A673 (cell line): ENCODE results near the gene MAGOH. TPM values are rescaled to one million over a fixed set of nuclear protein-coding genes. Genes with fewer than 3 reads are reported as not detected.

Experiments
- BruUV-seq: library from RNA; stranded (reverse); fragments of 400-500 nt; replicated peaks from 2 replicates; lab custom pipeline; 2021; lab: Mats Ljungman, UMichigan
- CTCF ChIA-PET: fragments of 300-600 bp; sonication (Branson Sonifier 250); formaldehyde crosslinking; loops from one replicate; lab custom pipeline; 2022; ENCODE audit warnings: antibody characterized with exemption; lab: Charles Lee
- POLR2A ChIA-PET: fragments of 300-600 bp; sonication (Branson Sonifier 250); formaldehyde crosslinking; loops from one replicate; lab custom pipeline; 2022; ENCODE audit warnings: antibody characterized with exemption; ENCODE audit not compliant: low non-redundant PET; lab: Charles Lee
- DNase-seq: peaks from one replicate; pipeline ENCODE4 v3.0.0-alpha.2; 2015; ENCODE audit warnings: low spot score
- H3K27ac ChIP-seq: fragments of 200-600 bp; sonication (generic); 2 replicates; pipeline ENCODE4 v1.5.1; 2016; ENCODE audit warnings: mixed run types, low read depth, mild to moderate bottlenecking, mixed read lengths, antibody characterized with exemption, low read length; ENCODE audit not compliant: poor library complexity, severe bottlenecking
- H3K27me3 ChIP-seq: fragments of 200-600 bp; sonication (generic); replicated peaks from 2 replicates; pipeline ENCODE4 v1.6.1; 2017; ENCODE audit warnings: mixed run types, low read depth, mild to moderate bottlenecking, mixed read lengths, antibody characterized with exemption, low read length; ENCODE audit not compliant: insufficient read depth, poor library complexity
- H3K36me3 ChIP-seq: fragments of 200-600 bp; sonication (generic); 2 replicates; pipeline ENCODE4 v1.6.1; 2016; ENCODE audit warnings: mixed run types, mild to moderate bottlenecking, mixed read lengths, antibody characterized with exemption, low read length; ENCODE audit not compliant: insufficient read depth, poor library complexity, severe bottlenecking
- H3K4me1 ChIP-seq: fragments of 200-600 bp; sonication (generic); 2 replicates; pipeline ENCODE4 v1.6.1; 2017; ENCODE audit warnings: mixed run types, mild to moderate bottlenecking, mixed read lengths, antibody characterized with exemption, low read length; ENCODE audit not compliant: insufficient read depth, poor library complexity, severe bottlenecking
- H3K4me3 ChIP-seq: fragments of 200-600 bp; sonication (generic); 2 replicates; pipeline ENCODE4 v1.5.1; 2016; ENCODE audit warnings: low read depth, mixed run types, mild to moderate bottlenecking, mixed read lengths, low read length; ENCODE audit not compliant: poor library complexity, severe bottlenecking
- H3K9me3 ChIP-seq: fragments of 200-600 bp; sonication (generic); 2 replicates; pipeline ENCODE4 v1.6.1; 2016; ENCODE audit warnings: mixed run types, low read depth, mild to moderate bottlenecking, mixed read lengths, antibody characterized with exemption, low read length; ENCODE audit not compliant: poor library complexity, severe bottlenecking
- CTCF ChIP-seq: fragments of 300-800, 200-600 bp; sonication (generic); conservative IDR thresholded peaks from 2 replicates; pipeline ENCODE4 v1.5.1; 2017; ENCODE audit warnings: low read depth, mild to moderate bottlenecking, antibody characterized with exemption, low read length, moderate library complexity, mixed read lengths
- EZH2 ChIP-seq: fragments of 200-600 bp; sonication (generic); IDR thresholded peaks from 2 replicates; pipeline ENCODE4 v1.6.1; 2017; ENCODE audit warnings: borderline replicate concordance, low read depth, mild to moderate bottlenecking, mixed read lengths, antibody characterized with exemption, low read length; ENCODE audit not compliant: poor library complexity, severe bottlenecking
- intact Hi-C: fragments of 100-400 bp; cut with micrococcal nuclease; formaldehyde crosslinking; loops from one replicate; pipeline ENCODE4 v1.10.0; 2022; ENCODE audit not compliant: unreplicated experiment
- total RNA-seq: library from RNA; stranded (reverse); gene quantifications from 2 replicates; pipeline ENCODE4 v1.2.3, GENCODE V29; 2021

The MAGOH gene
- total RNA-seq, 1 experiment from 2014 or later, result 76.3 TPM

GRCh38 chr1:53277326-53277725 is 39.0 kb upstream of the MAGOH start:
- no peaks in the 10 kb centered on the region for H3K9me3 ChIP-seq
- DNase-seq, result no peak
- no TSS peak for BruUV-seq
- TF ChIP-seq CTCF (no peak), EZH2 (no peak)
- no peaks in the 10 kb centered on the region for H3K27me3 ChIP-seq
- no peak overlapping the region for H3K27ac ChIP-seq
- H3K36me3 ChIP-seq, result no peaks in the 10 kb centered on the region
- ChIA-PET CTCF (no interaction called here), POLR2A (no interaction called here)
- no peaks in the 10 kb centered on the region for H3K4me1 ChIP-seq
- intact Hi-C loops, result loop anchor here (5.0 to 10.0 kb wide), 3 partner anchors 1210 to 1520 kb away; no protein-coding TSS in a partner anchor
- no peak overlapping the region for H3K4me3 ChIP-seq

- POLR2A ChIA-PET, result no interaction called here
- CTCF ChIA-PET, result no interaction called here
- Histone ChIP-seq H3K9me3 (no peaks in the 10 kb centered on the region), H3K36me3 (no peaks in the 10 kb centered on the region), H3K4me1 (no peaks in the 10 kb centered on the region), H3K27ac (no peak overlapping the region), H3K27me3 (no peaks in the 10 kb centered on the region), H3K4me3 (no peak overlapping the region)
- TF ChIP-seq CTCF, result no peak
- TF ChIP-seq EZH2, result no peak
- BruUV-seq, result no TSS peak
- no peak for DNase-seq
- intact Hi-C loops, result loop anchor here (5.0 to 10.0 kb wide), 3 partner anchors 1210 to 1520 kb away; no protein-coding TSS in a partner anchor
Measured at GRCh38 chr1:53276902-53277281, 38.6 kb upstream of the MAGOH start.

- Histone ChIP-seq H3K27ac (no peak overlapping the region), H3K4me3 (no peak overlapping the region), H3K9me3 (no peaks in the 10 kb centered on the region), H3K4me1 (no peaks in the 10 kb centered on the region), H3K36me3 (no peaks in the 10 kb centered on the region), H3K27me3 (no peaks in the 10 kb centered on the region)
- BruUV-seq, result no TSS peak
- TF ChIP-seq EZH2 (no peak), CTCF (no peak)
- DNase-seq, result no peak
- CTCF ChIA-PET, result interaction anchor here (0.5 kb wide), 1 partner anchor 1213 kb away, joined by 4 read pairs; no protein-coding TSS in a partner anchor
- POLR2A ChIA-PET, result no interaction called here
- intact Hi-C loops, result loop anchor here (5.0 to 10.0 kb wide), 3 partner anchors 1211 to 1521 kb away; no protein-coding TSS in a partner anchor
Measured at GRCh38 chr1:53276153-53276901, 38.0 kb upstream of the MAGOH start.
